Lung (tissue), 12 donors: ENCODE results near the gene GP9. TPM values are rescaled to one million over a fixed set of nuclear protein-coding genes. Genes with fewer than 3 reads are reported as not detected.
"Not testable (repeated sequence)": the region's sequence is repeated elsewhere in the genome, so short reads cannot be mapped to it uniquely, and the experiment has no call there.

Experiments
- ATAC-seq: fragments of 200-7000 bp; cut with Tn5 transposase; one replicate; pipeline ENCODE4 v1.9.1; 2020; ENCODE audit warnings: moderate number of reproducible peaks; ENCODE audit not compliant: insufficient read depth, low FRiP score
- DNase-seq, 3 donors: peaks; one replicate each; pipeline ENCODE4 v3.0.0-alpha.2; 2013 to 2017
- H3K27ac ChIP-seq, 2 donors: one replicate each; pipeline ENCODE4 v1.5.1; 2013; ENCODE audit warnings: mild to moderate bottlenecking in 2 of 2, moderate library complexity in 2 of 2, control low read depth in 1 of 2, inconsistent platforms in 1 of 2, low read depth in 1 of 2, low read length in 1 of 2
- H3K27me3 ChIP-seq, 3 donors: one replicate each; pipeline ENCODE4 v1.5.1; 2013; ENCODE audit warnings: low read length in 2 of 3; ENCODE audit not compliant: control insufficient read depth in 3 of 3, insufficient read depth in 3 of 3
- H3K36me3 ChIP-seq, 4 donors: one replicate each; pipeline ENCODE4 v1.5.1; 2013; ENCODE audit warnings: low read length in 4 of 4, mild to moderate bottlenecking in 1 of 4, moderate library complexity in 1 of 4; ENCODE audit not compliant: control insufficient read depth in 4 of 4, insufficient read depth in 4 of 4
- H3K4me1 ChIP-seq, 5 donors: one replicate each; pipeline ENCODE4 v1.5.1; 2013; ENCODE audit warnings: low read length in 5 of 5, mild to moderate bottlenecking in 2 of 5, moderate library complexity in 1 of 5; ENCODE audit not compliant: control insufficient read depth in 5 of 5, insufficient read depth in 5 of 5
- H3K4me3 ChIP-seq: one replicate; pipeline ENCODE4 v1.5.1; 2013; ENCODE audit warnings: mild to moderate bottlenecking, control low read depth, moderate library complexity
- H3K9ac ChIP-seq, 2 donors: one replicate each; pipeline ENCODE4 v1.5.1; 2013; ENCODE audit warnings: low read length in 2 of 2, control low read depth in 1 of 2; ENCODE audit not compliant: insufficient read depth in 1 of 2
- H3K9me3 ChIP-seq, 4 donors: one replicate each; pipeline ENCODE4 v1.5.1; 2013; ENCODE audit warnings: low read length in 3 of 4, mild to moderate bottlenecking in 1 of 4, moderate library complexity in 1 of 4; ENCODE audit not compliant: control insufficient read depth in 4 of 4, insufficient read depth in 3 of 4
- CTCF ChIP-seq: IDR thresholded peaks from 2 replicates; pipeline ENCODE4 v1.5.1; 2012; ENCODE audit warnings: mild to moderate bottlenecking; ENCODE audit errors: control extremely low read depth, extremely low read depth
- WGBS, 2 donors: extraction: QIAGEN DNeasy Blood & Tissue Kit; methylation state at CpG; one replicate each; pipeline ENCODE4 v1.1.7; 2013; 5-methylcytosine and 5-hydroxymethylcytosine counted together
- polyA plus RNA-seq, 2 donors: library from polyadenylated mRNA; stranded (reverse); fragments of 200-250 nt; gene quantifications; one replicate each; pipeline ENCODE4 v1.2.1, GENCODE V29; 2013
- total RNA-seq, 2 donors: library from RNA; depleted of rRNA in 1 of 2; stranded (reverse); fragments of >200 nt in 1 of 2; gene quantifications; one replicate each; pipeline ENCODE4 v1.2.1, GENCODE V29; 2014 to 2021
- donor health status: control.
- donor health status: control.
- donor health status: Bipolar disorder and iron deficiency.
- donor health status: healthy.
- donor health status: DM: yes; HTN: yes; CAD: no.

The GP9 gene
- total and polyA plus RNA-seq, 4 donors: 0.40 to 6.2 (median 2.2) TPM

DNA sequence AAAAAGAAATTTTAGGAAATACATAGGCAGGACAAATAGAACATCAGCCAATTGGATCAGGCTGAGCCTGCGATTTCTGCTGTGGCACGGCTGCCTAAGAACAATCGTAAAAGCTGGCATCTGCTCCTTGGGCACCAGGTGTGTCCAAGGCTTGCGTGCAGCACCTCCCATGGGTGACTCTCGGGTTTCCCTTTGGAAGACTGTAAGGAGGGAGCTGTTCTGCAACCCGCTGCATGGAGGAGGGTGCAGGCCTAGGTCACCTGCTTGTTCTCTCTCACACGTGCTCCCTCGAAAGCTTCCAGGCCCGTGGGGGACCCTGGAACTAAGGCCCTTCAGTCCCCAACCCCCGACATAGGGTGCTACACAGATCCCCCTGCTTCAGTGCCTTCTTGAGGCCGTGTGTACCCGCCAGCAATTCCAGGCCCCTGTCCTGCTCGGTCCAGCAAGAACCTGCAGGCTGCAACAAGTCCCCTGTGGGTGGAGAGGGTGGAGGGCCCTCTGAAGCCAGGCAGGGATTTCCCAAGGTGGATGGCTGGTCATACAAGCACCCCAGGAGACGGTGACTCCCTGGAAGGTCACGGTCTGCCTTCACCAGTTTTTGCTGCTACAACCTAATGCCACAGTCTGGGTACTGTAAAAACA is 3.4 kb downstream of the GP9 start:
- WGBS, 2 donors: 90 to 96% methylated on average over 15 of the region's 15 CpGs
- Histone ChIP-seq H3K4me1 (peaks cover 0 to 7% (median 0%) of the 10 kb centered on the region in 5 donors), H3K27ac (no peak overlapping the region), H3K9ac (no peak overlapping the region), H3K9me3 (peaks cover 0 to 3% (median 0%) of the 10 kb centered on the region in 4 donors), H3K27me3 (no peaks in the 10 kb centered on the region), H3K4me3 (no peak overlapping the region), H3K36me3 (no peaks in the 10 kb centered on the region)
- DNase-seq: no peak
- no peak for TF ChIP-seq CTCF
- no peak for ATAC-seq

GRCh38 chr3:129065016-129065719 is 4.6 kb downstream of the GP9 start:
- 89 to 94% methylated on average over 14 of the region's 14 CpGs for WGBS, 2 donors
- DNase-seq: no peak
- TF ChIP-seq CTCF: no peak
- Histone ChIP-seq H3K36me3 (no peaks in the 10 kb centered on the region), H3K9ac (no peak overlapping the region), H3K9me3 (peaks cover 0 to 3% (median 0%) of the 10 kb centered on the region in 4 donors), H3K27me3 (no peaks in the 10 kb centered on the region), H3K4me1 (peaks cover 0 to 3% (median 0%) of the 10 kb centered on the region in 5 donors), H3K4me3 (no peak overlapping the region), H3K27ac (no peak overlapping the region)
- ATAC-seq: no peak

DNA sequence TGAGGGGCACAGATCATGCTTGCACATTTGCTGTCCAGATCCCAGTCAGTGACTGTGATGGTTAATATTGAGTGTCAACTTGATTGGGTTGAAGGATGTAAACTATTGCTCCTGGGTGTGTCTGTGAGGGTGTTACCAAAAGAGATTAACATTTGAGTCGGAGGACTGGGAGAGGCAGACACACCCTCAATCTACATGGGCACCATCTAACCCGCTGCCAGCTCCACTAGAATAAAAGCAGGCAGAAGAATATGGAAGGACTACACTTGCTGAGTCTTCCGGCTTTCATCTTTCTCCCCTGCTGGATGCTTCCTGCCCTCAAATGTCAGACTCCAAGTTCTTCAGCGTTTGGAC is 5.1 kb downstream of the GP9 start:
- no peak overlapping the region for H3K9ac ChIP-seq
- no peak for ATAC-seq

GRCh38 chr3:129067719-129068118 is 7.1 kb downstream of the GP9 start:
- H3K9me3 ChIP-seq, H3K4me3 ChIP-seq, ATAC-seq, H3K4me1 ChIP-seq, H3K27ac ChIP-seq, H3K27me3 ChIP-seq, DNase-seq, H3K36me3 ChIP-seq, H3K9ac ChIP-seq: not testable (repeated sequence)
- WGBS, 2 donors: 86 to 92% methylated on average over 7 of the region's 7 CpGs

More for the DNA sequence above, 5.1 kb downstream of the GP9 start:
- Histone ChIP-seq H3K27me3 (no peaks in the 10 kb centered on the region), H3K4me3 (no peak overlapping the region), H3K36me3 (no peaks in the 10 kb centered on the region), H3K27ac (no peak overlapping the region), H3K9me3 (peaks cover 0 to 3% (median 0%) of the 10 kb centered on the region in 4 donors), H3K4me1 (peaks cover 0 to 3% (median 0%) of the 10 kb centered on the region in 5 donors)
- DNase-seq: no peak
- no peak for TF ChIP-seq CTCF
- WGBS, 2 donors: 81 to 85% methylated on average over 4 of the region's 4 CpGs
